PFSK-1 (cell line): Measurements from ENCODE around the gene MUC4.

ENCODE experiments used
- FOXP2 ChIP-seq: optimal IDR thresholded peaks from 2 replicates; pipeline ENCODE3; 2011; ENCODE audit warnings: borderline replicate concordance, control low read depth, inconsistent platforms; ENCODE audit not compliant: insufficient read depth; ENCODE audit errors: extremely low read length, extremely low read depth
- POLR2AphosphoS5 ChIP-seq: IDR thresholded peaks from 2 replicates; pipeline ENCODE4 v1.6.1; 2012; ENCODE audit warnings: low read depth, mild to moderate bottlenecking, control low read depth, low read length, moderate library complexity
- REST ChIP-seq, 2 experiments: IDR thresholded peaks; 2 replicates each; pipeline versions ENCODE4 v1.6.1 to v1.8.0; 2011 to 2012; ENCODE audit warnings: low read depth in 2 of 2, low read length in 2 of 2, control low read depth in 1 of 2, inconsistent platforms in 1 of 2, mild to moderate bottlenecking in 1 of 2, moderate library complexity in 1 of 2; ENCODE audit not compliant: insufficient read depth in 1 of 2
- SIN3A ChIP-seq: IDR thresholded peaks from 2 replicates; pipeline ENCODE4 v1.6.1; 2012; ENCODE audit warnings: mild to moderate bottlenecking, low read length, moderate library complexity, borderline replicate concordance; ENCODE audit not compliant: insufficient read depth
- TAF1 ChIP-seq: IDR thresholded peaks from 2 replicates; pipeline ENCODE4 v1.6.1; 2012; ENCODE audit warnings: low read length, control low read depth, borderline replicate concordance; ENCODE audit not compliant: insufficient read depth

The MUC4 gene

DNA sequence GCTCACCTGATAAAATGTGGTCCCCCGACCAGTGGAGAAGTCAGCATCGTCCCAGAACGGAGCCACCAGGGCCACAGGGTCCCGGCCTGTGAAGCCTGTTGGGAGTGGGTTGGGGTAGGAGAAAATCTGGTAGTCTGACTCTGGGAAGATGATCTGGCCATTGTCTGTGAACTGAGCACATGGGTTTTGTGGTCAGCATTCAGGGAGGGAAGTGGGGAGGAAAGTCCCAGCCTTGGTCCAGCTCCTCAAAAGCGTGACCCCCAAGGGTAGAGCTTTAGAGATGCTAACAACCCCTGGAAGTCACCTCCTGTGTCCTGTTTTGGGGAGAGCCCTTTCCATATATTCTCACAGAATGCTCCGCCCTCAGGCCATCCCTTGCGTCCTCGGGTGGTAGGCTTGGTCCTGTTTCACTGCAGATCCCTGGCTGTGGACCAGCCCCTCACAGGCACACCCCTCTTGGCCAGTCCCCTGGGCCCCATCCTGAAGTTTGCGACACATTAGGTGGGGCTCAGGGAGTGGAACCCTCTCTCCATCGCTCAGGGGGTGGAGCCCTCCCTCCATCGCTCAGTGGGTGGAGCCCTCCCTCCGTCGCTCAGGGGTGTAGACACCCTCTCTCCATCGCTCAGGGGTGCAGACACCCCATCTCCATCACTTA lies 40.0 kb downstream of the MUC4 start:
- TF ChIP-seq FOXP2 (no peak), SIN3A (no peak), POLR2AphosphoS5 (no peak), REST (IDR thresholded peaks at IDR 0.05; ENCODE audit: insufficient read depth in 1 of 2, low read depth in 2 of 2, low read length in 2 of 2) (no peak), TAF1 (no peak)

- TF ChIP-seq TAF1, result no peak
- no peak for TF ChIP-seq REST (IDR thresholded peaks at IDR 0.05; ENCODE audit: insufficient read depth in 1 of 2, low read depth in 2 of 2, low read length in 2 of 2)
- TF ChIP-seq SIN3A, result no peak
- TF ChIP-seq POLR2AphosphoS5, result no peak
- no peak for TF ChIP-seq FOXP2
These were observed 41.5 kb downstream of the MUC4 start for GRCh38 chr3:195770081-195770840.

DNA sequence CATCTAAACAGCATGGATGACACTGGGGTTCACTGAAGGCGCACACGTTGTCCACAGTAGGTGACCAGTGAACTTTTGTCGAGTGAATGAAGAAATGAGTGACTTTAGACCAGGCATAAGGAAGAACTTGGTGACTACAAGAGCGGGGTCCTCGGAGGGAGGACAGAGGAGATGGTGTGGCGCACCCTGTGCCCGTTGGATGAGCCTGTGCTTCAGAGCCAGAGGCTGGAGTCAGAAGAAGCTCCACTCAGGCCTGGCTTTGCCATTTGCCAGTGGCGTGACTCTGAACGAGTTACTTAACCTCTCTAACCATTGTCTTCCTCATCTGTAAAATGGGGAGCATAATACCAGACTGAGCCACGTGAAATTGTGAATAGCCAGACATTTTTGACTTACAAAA lies 42.2 kb downstream of the MUC4 start:
- TF ChIP-seq TAF1, result no peak
- TF ChIP-seq POLR2AphosphoS5, result no peak
- no peak for TF ChIP-seq FOXP2
- no peak for TF ChIP-seq REST (IDR thresholded peaks at IDR 0.05; ENCODE audit: insufficient read depth in 1 of 2, low read depth in 2 of 2, low read length in 2 of 2)
- TF ChIP-seq SIN3A, result no peak

DNA sequence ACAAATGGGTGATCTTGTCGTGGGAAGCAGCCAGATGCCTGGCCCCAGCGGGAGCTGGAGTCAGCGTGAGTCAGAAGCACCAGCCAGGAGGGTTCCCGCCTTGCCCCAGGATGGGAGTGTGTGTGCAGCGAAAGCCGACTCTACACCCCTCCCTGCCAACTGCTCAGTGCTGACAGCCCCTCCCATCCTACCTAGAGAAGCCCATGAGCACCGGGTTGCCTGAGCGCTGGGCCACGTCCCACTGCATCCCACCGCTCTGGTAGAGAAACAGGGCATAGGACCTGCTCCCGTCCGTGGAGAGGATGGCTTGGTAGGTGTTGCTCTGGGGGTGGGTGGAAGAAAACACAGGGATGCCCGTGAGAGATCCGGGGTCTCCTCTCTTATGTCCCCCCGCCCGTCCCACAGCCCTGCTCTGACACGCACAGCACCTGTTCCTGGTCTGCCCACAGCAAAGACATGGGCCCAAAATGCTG lies 42.9 kb downstream of the MUC4 start:
- no peak for TF ChIP-seq REST (IDR thresholded peaks at IDR 0.05; ENCODE audit: insufficient read depth in 1 of 2, low read depth in 2 of 2, low read length in 2 of 2)

DNA sequence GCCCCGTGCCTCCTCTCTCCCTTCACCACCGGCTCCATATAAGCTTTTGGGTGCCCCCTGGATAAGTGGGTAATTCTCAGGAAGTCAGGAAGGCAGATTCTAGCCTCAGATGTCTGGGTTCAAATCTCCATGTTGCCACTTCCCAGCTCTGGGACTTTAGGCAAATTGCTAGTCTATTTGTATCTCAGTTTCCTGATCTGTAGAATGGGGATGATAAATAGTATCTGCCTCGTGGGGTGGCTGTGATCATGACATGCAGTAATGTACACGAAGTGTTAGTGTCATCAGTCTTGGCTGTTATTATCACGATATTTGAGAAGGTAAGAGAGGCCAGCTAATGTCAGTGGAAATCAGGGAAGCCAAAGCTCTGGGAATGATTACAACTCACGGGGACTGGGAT lies 43.3 kb downstream of the MUC4 start:
- TF ChIP-seq REST (IDR thresholded peaks at IDR 0.05; ENCODE audit: insufficient read depth in 1 of 2, low read depth in 2 of 2, low read length in 2 of 2) (no peak), TAF1 (no peak), SIN3A (no peak), POLR2AphosphoS5 (no peak), FOXP2 (no peak)
